ENCODE results near the gene ATP2B2.

DNA sequence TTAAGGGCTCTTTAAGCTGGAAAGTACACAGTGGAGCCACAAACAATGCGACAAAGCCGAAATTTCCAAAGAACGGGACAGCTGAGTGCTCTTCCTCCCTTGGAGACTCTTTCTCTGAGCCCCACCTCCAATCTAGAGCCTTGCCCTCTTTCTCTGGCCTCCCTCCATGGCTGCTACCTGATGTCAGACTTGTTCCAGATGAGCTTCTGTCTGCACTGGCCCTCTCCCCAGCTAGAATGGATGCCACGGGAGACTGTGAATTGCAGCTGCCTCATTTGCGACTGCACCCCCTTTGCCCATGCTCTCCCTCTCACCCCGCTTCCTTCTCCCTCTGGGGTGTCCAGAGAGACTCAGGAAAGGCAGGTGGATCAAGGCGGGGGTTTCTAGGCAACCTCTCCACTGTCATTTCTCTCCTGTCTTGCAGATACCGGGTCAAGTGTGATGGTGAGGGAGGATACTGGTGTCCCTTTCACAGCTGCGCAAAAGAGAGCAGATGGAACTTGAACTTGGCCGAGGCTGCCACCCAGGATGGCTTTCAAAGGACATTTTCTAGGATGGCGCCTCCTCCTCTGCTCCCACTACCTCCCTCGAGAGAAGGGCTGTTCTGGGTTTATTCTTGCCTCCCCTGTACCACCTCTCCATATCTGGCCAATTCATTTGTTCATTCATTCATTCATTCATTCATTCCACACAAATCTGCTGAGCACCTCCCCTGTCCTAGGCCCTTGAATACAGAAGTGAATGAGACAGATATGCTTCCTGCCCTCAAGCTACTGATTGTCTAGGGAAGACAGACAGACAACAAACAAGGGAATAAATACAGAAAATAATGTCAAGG is 12.8 kb downstream of the ATP2B2 start:
- TF ChIP-seq, protein P1, sequence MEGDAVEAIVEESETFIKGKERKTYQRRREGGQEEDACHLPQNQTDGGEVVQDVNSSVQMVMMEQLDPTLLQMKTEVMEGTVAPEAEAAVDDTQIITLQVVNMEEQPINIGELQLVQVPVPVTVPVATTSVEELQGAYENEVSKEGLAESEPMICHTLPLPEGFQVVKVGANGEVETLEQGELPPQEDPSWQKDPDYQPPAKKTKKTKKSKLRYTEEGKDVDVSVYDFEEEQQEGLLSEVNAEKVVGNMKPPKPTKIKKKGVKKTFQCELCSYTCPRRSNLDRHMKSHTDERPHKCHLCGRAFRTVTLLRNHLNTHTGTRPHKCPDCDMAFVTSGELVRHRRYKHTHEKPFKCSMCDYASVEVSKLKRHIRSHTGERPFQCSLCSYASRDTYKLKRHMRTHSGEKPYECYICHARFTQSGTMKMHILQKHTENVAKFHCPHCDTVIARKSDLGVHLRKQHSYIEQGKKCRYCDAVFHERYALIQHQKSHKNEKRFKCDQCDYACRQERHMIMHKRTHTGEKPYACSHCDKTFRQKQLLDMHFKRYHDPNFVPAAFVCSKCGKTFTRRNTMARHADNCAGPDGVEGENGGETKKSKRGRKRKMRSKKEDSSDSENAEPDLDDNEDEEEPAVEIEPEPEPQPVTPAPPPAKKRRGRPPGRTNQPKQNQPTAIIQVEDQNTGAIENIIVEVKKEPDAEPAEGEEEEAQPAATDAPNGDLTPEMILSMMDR (IDR thresholded peaks at IDR 0.05; ENCODE audit: poor library complexity) = no peak
- no peak for TF ChIP-seq EZH2phosphoT487 (IDR thresholded peaks at IDR 0.05; ENCODE audit: low read depth, severe bottlenecking, unreplicated experiment)
